Measurements from ENCODE around the gene SULF2.
"Not testable (repeated sequence)": the region's sequence is repeated elsewhere in the genome, so short reads cannot be mapped to it uniquely, and the experiment has no call there.

Gene SULF2

DNA sequence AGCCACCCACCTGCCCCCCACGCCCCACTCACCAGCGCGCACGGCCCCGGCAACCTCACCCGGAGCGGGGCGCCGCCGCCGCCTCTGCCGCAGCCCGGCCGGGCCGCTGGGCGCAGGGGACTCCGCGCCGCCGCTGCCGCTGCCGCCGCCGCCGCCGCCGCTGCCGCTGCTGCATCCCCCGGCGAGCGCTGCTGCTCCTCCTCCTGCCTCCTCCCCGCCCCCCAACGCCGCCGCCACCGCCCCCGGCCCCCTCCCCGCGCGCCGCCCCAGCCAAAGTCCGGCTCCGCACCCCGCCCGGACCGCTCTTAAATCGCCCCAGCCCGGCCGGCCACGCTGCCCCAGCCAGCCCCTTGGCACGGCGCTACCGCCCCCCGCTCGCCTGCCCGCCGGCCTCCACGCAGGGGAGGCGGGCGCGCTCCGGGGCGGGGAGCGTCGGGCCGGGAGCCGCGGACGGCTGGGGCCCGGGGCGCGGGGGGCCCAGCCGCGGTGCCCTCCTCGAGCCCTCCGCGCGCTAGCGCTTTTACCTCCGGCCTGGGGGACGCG lies at the start of gene SULF2:
SULF2 (minus strand) TSS at position 171 of the 543 bp plus-strand sequence. CDS start 28,118 bp downstream, outside the sequence.
- DNase-seq (ENCODE audit: low read depth, low spot score), result no peak

DNA sequence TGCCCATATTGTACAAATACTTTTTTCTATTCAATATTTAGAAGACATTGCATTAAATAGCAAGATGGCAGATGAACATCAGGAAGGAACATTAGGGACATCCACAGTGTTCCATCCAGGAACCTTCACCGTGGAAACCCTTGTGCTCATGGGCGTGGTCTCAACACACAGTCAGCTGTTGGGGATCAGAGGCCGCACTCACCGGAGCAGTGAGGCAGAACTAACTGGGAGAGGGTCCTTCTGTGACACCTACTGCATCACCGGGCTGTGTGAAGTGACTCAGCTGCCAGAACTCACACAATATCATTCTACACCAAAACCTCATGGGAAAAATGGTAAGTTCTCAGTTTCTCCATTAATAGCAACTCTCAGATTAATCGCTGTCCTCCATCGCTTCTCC lies 46.4 kb upstream of the SULF2 start:
- not testable (repeated sequence) for DNase-seq (ENCODE audit: low read depth, low spot score)

DNA sequence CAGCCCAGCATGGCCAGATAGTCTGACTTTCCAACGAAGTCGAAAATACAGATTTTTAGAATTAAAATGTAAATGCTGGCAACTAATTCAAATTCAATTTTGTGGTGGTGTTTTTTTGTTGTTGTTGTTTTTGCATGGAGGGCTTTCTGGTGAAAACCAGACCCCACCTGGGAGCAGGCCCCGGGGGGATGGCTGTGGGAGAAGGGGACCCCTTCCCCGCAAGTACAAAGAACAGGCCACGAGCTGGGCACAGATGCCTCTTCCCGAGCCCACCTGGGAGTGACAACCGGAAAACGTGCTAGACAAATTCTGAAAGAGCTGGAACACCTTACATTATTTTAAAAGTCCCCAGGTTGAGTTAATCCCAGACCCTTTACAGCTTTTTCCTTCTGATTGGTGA lies 41.4 kb upstream of the SULF2 start:
- not testable (repeated sequence) for DNase-seq (ENCODE audit: low read depth, low spot score)

DNA sequence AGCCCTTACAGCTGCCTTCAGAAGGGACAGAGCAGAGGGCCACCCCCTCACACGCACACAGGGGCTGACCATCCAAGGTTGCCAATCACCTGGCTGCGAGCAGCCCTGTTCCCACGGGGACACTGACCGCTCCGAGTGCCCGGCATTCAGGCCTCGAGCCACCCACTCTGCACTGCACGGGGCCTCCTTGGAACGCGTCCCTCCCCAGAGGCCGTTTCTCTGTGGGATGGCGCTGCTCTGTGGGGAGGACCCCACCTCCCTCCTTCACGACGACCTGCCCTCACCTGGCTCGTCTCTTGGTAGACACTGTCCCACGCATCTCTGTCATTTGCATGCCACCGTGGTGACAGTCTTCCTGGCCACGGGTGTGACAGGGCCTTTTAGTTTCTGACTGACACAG lies 40.7 kb upstream of the SULF2 start:
- DNase-seq (ENCODE audit: low read depth, low spot score), result not testable (repeated sequence)

DNA sequence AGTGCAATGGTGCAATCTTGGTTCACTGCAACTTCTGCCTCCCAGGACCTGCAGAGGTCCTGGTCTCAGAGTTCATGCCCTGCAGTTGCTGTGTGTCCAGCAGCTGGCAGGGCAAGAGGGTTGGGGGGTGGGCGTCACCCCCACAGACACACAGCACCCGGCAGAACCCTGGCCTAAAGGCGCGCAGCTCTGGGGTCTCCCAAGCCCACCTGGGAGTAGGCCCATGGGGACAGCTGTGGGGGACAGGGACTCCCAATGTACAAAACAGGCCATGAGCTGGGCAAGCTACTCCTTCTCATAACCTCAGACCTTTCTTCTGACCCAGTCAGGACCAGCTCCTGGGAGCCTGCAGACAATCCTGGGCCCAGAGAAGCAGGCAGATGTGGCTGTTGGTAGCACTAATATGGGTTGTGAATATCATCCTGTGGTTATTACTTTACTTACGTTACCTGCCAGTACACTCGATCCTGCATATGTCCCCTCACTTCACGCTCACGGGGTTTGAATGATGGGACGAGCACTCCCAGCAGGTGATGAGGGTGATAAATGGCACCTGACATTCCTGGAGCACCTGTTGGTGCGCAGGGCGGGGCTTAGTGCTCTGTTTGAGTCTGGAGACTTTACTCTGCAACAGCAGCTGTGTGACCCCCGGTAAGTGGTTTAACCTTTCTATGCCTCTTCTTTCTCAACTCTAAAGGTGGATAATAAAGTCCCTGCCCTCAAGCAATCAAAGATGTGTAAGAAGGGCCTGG lies 39.9 kb upstream of the SULF2 start:
- no peak for DNase-seq (ENCODE audit: low read depth, low spot score)

DNA sequence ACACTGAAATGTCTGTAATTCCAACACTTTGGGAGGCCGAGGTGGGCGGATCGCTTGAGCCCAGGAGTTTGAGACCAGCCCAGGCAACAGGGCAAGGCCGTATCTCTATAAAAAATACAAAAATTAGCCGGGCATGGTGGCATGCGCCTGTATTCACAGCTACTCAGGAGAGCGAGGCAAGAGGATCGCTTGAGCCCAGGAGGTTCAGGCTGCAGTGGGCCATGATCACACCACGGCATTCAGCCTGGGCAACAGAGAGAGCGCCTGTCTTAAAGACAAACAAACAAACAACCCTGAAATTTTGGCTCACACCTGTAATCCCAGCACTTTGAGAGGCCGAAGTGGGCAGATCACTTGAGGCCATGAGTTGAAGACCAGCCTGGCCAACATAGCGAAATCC lies 38.7 kb upstream of the SULF2 start:
- DNase-seq (ENCODE audit: low read depth, low spot score), result not testable (repeated sequence)

DNA sequence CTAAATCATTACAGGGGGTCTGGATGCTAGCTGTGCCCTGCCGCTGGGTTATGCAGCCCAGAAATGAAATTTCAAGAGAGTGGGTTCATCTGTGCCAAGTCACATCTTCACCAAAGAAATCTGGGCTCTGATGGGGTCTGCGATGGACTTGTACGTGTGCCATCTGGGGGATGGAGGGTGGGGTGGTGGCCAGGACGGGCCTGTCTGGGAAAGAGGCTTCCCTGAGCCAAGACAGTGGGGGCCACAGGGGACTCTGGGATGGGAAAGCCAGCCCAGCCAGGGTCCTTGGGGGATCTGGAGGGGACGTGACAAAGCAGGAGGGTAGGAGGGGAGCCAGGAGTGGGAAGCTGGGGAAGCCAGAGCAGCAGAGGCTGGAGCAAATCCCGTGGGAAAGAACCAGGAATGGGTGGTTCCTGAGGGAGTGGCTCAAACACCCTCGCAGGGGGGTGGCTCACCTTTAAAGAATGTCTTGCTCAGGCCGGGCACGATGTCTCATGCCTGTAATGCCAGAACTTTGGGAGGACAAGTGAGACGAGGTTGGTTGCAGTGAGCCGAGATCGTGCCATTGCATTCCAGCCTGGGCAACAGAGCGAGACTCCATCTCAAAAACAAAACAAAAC lies 36.3 kb upstream of the SULF2 start:
- no peak for DNase-seq (ENCODE audit: low read depth, low spot score)

DNA sequence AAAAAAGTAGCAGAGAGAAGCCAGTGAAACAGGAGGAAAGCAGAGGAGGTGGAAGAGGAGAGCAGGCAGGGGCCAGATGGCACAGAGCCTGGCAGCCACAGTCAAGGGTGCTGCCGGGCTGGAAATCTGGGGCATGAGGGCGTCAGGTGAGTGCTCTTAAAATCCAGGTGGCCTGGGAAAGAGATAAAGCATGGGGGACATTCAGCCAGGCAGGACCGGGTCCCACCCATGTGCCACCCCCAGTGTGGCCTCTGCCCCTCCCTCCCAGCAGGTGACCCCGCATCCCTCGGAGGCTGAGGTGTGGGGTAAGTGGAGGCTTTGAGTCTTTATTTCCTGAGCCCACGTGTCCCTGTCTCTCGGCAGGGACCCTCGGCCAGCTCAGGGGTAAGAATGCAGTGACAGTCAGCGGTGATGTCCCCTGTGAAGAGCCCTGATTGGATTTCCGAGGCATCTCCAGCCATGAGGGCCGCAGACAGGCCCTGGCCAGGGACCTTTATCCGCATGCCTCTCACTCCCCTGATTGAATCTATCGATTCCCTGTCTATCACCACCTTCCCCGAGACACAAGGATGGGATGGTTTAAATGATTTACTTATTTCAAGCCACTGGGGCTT lies 33.8 kb upstream of the SULF2 start:
- DNase-seq (ENCODE audit: low read depth, low spot score), result no peak

DNA sequence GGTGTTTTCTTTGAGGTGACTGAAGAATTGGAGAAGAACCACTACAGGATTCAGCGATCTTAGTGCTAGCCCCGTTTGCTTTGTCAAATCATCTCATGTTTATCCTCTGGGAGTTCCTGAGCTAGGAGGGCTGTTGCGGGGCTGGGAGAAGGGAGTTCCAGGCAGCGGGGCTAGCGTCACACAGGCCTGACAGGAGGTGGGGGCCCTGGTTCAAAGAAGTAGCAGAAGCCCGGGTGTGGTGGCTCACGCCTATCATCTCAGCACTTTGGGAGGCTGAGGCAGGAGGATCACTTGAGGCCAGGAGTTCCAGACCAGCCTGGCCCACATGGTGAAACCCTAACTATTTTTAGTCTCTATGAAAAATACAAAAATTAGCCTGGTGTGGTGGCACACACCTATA lies 33.2 kb upstream of the SULF2 start:
- no peak for DNase-seq (ENCODE audit: low read depth, low spot score)

DNA sequence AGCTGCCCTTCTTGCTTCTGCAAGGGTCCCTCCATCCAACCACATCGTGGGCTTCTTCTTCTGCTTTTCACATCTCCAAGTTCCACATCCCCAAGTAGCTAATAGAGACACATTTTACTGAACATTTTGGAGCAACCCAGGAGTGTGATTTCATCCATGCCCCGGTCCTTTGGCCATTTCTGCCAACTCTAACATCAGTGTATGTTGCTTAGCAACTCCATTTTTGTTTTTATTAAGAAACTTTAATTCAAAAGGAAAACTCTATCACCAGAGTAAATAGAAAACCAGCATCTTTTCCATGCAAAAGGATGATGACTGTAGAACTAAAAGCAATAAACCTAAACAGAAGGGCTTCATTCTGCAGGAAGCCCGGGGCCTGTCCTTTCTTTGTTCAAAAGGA lies 32.7 kb upstream of the SULF2 start:
- no peak for DNase-seq (ENCODE audit: low read depth, low spot score)

DNA sequence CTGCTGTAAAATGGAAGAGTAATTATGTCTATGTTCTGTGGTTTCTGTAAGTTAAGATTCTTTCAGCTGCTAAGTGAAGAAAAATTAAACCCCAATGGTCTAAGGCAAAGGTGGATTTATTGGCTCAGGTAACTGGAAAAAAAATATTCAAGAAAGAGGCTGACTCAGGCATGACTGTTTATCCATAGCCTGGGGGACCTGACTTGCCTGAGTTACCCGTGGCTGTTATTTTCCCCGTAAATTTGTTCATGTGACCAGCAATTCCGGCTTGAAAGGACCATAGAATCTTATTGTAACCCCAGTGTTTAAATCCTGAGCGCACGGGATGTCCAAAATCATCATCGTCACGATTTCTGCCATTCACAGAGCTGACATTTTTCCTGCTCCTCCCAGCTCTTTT lies 32.3 kb upstream of the SULF2 start:
- no peak for DNase-seq (ENCODE audit: low read depth, low spot score)

DNA sequence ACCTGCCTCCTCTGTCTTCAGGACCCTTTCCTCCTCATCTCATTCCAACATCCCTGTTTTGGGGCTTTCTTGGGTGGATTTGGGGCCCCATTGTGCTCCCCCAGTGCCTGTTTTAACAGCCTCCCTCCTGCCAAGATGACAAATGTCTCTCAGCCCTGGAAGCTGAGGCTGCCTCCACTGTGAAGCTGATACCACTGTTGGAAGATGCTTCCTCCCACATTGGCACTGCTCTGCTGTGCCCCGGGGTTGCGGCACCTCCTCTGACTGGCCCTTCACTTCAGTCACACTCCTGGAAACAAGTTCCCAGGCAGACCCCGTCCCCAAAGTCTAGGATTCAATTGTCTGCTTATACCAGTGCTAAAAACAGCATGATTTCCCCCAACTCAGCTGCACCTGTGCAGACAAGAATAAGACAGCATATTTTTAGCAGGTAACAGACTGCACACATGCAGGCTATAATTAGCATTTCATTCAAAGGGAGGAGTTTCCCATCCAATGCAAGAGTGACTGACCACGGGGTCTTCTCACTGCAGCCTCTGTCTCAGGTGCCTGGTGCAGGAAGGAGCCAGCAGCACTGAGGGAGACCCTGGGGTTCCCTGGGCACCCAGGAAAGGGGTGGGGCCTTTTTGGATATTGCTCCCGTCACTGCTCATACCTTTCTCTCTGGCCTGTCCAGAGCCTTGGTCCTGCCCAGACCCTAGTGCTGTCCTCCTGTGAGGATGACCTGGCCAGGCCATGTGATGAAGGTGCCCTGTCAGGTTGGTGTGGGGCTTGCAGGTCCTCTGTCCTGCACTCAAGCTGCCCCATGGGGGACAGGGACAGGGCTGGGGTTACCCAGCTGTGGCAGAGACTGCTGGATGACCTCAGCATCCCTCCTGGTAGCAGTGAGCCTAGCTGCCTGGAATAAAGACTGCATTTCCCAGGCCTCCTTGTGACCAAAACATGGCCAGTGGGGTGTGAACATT lies 31.5 kb upstream of the SULF2 start:
- no peak for DNase-seq (ENCODE audit: low read depth, low spot score)

DNA sequence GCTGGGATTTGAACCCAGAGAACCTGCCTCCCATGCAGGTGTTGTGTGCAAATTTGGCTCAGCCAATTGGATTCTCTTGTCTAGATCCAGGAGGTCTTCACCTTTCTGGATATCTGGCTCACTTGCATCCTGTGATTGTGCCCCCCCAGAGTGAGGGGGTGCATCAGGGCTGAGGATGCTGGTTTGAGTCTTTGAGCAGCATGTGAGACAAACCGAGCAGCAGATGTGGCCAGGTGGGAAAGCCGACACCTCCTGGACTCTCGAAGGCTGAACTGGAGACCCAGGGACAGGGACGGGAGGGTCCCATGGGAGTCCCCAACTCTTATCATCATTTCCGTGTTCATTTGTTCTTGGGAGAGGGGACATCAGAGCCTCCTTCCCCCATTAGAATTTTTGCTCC lies 30.6 kb upstream of the SULF2 start:
- no peak for DNase-seq (ENCODE audit: low read depth, low spot score)

DNA sequence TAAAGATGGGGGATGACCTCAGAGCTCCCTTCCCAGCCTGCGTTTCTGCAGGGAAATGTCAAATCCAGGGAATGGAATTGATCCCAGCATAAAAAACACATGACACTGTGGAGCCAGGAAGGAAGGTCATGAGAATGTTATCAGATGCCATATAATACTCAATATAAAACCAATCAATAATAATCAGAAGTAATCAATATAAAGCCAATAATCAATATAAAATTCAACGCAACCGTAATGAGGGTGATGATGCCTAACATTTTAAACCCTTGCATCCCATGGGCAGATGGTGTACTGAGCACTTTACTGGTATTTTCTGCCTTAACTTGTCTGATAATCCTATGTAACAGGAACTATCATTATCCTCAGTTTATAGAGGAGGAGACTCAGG lies 30.1 kb upstream of the SULF2 start:
- DNase-seq (ENCODE audit: low read depth, low spot score), result no peak

DNA sequence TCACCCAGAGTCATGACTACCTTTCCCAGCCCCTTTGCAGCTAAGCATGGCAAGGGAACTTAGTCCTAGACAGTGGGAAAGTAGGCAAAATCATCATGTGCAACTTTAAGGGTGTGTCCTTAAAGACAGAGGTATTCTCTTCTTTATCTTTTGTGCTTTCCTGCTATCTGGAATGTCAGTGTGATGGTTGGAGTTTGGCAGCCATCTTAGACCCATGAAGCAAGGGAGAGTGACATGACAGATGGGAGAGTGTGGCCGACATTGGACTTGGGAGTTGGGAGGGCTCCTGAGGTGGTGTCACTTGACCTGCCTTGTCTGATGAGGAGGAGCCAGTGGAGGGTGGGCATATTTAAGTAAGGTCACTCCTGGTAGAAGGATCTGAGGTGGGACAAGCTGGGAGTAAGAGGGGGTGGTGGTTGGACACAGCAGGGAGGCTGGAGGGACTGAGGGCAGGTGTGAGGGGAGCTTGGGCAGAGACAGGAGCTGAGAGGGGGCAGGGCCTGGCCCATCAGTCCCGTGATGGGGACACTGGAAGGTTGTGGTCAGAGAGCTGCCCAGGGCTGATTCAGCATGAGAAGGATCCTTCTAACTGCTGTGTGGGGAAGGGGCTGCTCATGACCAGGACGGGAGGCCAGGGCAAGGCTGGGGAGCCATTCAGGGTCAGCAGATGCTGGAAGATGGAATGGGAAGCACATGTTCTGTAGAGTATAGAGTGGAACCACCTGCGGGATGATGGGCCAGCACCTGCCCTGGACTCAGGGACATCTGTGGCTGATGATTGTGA lies 29.5 kb upstream of the SULF2 start:
- no peak for DNase-seq (ENCODE audit: low read depth, low spot score)

DNA sequence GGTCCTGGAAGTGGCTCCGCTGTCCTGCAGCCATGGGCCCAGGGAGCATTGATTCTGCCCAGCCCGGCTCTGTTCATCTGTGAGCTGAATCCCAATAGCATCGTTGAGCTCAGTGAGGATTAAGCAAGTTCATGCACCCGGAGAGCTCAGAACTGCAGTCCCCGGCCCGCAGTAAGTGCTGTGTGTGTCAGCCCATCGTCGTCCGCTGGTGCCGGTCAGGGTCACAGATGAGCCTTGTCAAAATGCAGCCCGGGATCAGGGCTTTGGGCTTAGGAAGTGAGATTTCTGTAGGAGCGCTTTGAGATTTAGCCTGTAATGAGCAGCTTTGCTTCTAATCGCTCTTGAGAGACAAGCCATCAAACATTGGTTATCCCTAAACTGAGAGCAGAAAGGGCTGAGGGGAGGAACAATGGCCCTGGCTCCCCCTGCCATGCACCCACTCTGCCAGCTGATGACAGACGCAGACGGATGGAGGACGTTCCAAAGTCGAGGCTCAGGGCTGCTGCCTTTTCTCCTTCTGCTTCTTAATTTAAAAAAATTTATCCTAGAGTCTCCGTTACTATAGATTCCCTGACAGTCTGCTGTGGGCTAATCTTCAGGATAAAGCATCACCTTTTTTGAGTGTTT lies 25.6 kb upstream of the SULF2 start:
- no peak for DNase-seq (ENCODE audit: low read depth, low spot score)

DNA sequence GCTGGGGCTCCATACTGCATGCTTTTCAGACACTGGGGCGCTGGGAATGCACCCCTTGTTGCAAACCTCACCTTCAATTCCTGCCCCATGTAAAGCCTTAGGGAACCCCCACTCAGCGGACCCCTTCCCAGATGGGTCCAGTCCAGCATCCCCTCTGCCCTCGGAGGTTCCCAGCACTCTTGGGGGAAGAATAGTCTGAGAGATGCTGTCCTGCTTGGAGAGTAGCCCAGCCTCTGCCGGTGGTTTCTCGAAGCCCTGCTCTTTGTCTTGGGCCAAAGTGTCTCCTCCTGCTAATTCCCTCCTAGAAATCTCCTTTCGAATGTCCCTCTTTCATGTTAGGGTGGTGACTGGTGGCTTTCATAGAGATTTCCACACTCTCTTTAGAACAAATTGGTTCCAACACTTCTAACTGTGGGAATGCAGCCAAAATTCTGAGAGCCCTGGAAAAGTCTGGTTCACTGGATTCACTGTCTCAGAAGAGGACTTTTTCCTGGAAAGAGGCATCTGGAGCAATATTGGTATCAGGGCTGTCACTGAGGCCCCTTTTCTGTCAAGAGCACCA lies 24.9 kb upstream of the SULF2 start:
- DNase-seq (ENCODE audit: low read depth, low spot score), result no peak

DNA sequence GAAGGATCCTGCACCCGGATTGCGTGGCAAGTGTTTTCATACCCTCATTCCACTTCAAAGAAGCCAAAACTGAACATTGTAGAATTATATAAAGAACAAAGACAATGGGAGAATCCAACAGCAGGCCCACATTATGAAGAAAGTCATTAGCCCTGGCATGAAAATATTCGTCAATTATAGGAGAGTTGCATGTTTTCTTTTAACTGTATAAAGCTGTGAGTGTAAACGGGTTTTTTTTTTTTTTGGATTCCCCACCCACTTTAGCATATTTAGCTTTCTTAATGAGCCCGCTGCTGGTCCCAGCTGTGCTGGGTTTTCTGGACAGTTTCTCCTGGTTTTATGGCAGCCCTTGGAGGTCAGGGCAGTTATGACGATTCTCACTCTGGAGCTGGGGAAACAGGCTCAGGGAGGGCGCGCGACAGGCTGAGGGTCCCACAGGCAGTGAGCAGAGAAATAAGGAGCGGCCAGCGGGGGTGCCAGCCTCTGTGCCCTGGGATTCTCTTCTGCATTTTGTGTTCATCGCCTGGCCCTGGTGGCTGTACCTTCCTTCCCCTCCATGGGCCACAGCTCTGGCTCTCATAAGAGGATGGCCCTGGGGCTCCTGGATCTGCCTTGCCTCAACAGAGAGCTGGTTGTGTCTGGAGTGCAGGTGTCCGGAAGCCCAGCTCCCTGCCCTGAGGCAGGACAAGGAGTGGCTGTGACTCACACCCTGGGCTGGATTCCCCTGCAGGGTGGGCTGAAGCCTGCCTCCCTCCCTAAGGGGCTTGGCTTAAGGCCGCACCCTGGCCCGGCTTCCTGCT lies 24.1 kb upstream of the SULF2 start:
- no peak for DNase-seq (ENCODE audit: low read depth, low spot score)

DNA sequence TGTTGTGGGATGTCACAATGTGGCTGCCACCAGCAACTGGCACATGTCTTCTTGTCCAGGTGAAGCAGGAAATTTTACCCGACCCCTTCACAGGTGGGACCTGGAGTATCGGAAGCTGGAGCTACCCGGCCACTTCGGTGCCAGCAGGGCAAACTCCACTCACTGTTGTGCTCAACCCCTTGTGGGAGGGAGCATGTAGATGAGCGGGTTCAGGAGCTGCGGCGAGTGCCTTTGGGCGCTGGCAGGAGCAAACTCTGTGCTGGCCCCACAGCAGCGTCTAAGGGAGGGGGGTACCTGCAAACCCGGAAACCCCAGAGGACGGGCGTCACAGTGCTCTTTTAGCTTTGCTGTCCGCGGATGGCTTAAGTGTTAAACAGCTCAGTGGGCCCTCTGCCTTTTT lies 20.7 kb upstream of the SULF2 start:
- DNase-seq (ENCODE audit: low read depth, low spot score), result no peak
